ENCODE measurements around the gene ABCB9.
"Not testable (repeated sequence)": the region's sequence is repeated elsewhere in the genome, so short reads cannot be mapped to it uniquely, and the experiment has no call there.

Gene ABCB9

DNA sequence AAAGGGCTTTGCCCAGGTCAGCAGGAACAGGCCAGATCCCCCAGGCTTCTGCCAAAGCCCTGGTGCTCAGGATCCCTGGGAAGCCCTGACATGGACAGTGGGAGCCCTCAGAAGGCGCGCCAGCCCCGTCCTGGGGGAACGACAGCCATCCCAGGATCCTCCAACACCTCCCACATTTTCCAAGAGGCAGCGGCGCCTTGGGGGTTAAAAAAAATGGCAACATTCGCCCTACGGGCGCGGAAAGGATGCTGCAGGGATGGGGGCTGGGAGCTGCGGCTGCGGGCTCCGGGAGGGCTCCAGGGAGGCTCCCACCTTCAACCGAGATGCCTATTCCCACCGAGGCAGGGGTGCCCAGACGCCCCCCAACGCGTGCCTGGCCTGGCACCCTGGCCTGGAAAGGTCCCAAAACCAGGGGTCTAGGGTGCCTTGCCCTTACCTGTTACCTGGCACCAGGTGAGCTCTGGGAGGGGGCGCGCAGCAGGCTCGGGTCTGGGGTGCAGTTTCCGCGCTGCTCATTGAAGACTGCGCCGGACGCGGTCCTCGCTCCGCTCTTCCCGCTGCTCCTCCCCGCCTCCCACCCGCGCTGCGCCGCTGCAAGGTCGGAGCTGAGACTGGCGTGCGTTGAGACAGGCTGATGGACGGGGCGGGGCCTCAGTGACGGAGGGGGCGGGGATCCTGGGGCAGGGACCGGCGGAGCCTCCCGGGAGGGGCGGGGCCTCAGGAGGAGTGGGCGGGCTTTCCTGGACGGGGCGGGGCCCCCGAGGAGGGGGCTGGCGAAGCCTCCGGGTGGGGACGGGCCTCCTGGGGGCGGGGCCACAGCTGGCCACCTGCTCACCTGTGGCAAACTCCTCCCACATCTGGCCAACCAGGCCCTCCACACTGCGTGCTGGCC is at the start of gene ABCB9:
Gene ABCB9, minus strand, starts transcription at position 613 of the 892 bp plus-strand sequence. CDS start 6,228 bp downstream, outside the sequence.
- DNase-seq = peak; percentile 70 to 75

DNA sequence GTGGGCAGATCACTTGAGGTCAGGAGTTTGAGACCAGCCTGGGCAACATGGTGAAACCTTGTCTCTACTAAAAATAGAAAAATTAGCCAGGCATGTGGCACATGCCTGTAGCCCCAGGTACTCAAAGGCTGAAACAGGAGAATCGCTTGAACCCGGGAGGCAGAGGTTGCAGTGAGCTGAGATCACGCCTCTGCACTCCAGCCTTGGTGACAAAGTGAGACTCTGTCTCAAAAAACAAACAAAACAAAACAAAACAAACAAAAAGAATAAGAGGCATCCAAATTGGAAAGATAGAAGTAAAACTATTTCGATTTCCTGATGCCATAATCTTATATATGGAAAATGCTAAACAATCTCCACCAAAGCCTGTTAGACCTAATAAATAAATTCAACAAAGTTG is 48.2 kb upstream of the ABCB9 start:
- not testable (repeated sequence) for DNase-seq

GRCh38 chr12:123013185-123014095 is 47.2 kb upstream of the ABCB9 start:
- no peak for DNase-seq

DNA sequence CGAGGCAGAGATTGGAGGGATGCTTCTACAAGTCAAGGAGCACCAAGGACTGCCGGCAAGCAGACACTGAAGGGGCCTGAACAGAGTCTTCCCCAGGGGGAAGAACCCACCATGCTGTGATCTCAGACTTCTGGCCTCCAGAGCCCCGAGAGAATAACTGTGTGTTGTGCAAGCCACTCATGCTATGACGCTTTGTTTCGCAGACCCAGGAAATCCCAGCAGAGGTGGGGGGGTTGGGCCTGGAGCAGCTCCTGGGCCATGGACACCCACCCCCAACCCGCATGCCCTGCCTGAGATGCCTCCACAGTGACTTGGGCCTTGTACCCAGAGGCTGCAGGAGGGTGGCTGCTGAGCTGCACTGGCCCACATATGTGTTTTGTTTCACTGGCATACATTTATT is 45.4 kb upstream of the ABCB9 start:
- no peak for DNase-seq

DNA sequence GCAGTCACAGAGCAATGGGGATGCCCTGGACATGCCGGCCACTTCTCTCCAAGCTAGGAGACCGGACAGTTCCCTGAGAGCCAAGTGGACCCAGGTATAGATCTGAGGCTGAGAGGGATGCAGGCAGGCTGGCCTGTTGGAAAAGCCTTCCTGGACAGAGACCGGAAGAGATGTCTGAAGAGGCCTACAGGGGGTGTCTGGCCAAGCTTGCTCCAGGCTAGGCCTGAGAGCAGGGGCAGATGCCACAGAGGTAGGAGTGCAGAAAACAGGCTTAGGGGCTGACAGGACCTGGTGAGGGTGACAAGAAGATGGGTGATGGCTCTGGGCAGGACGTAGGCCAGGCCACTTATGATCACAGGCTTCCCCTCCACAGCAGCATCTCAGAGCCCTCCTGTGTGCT is 44.4 kb upstream of the ABCB9 start:
- DNase-seq = no peak

GRCh38 chr12:123010110-123010509 is 43.8 kb upstream of the ABCB9 start:
- no peak for DNase-seq

DNA sequence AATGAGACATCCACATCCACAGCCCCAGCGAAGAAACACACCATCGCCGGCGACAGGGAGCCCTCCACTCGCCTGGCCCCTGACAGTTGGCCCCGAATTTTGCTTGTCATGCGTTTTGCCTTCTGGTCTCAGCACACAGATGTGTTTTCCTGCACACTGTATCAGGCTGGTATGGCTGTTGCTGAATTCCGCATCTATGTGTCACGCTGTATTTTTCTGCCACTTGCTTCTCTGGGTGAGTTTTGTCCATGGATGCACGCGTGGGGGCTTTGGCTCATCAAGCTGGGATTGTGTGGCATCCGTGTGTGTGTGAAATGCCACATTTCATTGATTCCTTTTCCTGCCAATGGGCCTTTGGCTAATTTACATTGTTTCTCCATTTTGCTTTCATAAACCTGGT is 40.7 kb upstream of the ABCB9 start:
- DNase-seq = no peak

GRCh38 chr12:123005081-123005626 is 38.9 kb upstream of the ABCB9 start:
- DNase-seq = no peak

- no peak for DNase-seq
These were observed 38.0 kb upstream of the ABCB9 start for GRCh38 chr12:123004287-123004686.

GRCh38 chr12:123003257-123003656 is 37.0 kb upstream of the ABCB9 start:
- DNase-seq = no peak

DNA sequence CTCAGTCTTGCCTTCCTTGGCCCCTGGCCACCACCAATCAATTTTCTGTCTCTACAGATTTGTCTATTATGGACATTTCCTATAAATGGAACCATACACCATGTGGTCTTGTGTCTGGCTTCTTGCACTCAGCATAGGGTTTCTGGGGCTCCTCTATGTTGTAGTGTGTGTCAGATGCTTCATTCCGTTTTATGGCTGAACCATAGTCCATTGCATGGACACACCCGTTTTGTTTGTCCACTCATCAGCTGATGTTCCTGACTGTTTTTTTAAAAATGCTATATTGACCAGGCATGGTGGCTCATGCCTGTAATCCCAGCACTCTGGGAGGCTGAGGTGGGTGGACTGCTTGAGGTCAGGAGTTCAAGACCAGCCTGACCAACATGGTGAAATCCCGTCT is 35.2 kb upstream of the ABCB9 start:
- DNase-seq = no peak

- DNase-seq = no peak
These were observed 34.3 kb upstream of the ABCB9 start for GRCh38 chr12:123000578-123000977.

DNA sequence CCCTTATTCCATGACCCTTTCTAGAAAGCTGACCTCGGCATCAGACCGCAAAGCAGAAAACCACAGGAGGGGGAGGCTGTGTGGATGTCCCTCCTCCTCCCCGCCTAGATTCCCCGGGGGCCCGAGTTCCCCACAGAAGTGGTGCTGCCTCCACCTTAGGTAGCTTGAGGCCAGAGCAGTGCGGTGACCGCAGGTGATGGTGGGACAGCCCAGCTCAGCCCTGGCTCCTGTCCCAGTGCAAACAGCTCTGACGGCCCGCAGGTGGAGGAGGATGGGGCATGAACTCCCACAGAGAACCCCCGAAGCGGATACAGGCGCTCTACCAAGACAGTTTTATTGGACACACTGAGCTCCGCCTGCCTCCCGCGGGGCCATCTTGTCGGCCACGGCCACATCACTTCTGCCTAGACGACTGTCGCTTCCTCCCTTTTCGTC is 33.7 kb upstream of the ABCB9 start:
- no peak for DNase-seq

DNA sequence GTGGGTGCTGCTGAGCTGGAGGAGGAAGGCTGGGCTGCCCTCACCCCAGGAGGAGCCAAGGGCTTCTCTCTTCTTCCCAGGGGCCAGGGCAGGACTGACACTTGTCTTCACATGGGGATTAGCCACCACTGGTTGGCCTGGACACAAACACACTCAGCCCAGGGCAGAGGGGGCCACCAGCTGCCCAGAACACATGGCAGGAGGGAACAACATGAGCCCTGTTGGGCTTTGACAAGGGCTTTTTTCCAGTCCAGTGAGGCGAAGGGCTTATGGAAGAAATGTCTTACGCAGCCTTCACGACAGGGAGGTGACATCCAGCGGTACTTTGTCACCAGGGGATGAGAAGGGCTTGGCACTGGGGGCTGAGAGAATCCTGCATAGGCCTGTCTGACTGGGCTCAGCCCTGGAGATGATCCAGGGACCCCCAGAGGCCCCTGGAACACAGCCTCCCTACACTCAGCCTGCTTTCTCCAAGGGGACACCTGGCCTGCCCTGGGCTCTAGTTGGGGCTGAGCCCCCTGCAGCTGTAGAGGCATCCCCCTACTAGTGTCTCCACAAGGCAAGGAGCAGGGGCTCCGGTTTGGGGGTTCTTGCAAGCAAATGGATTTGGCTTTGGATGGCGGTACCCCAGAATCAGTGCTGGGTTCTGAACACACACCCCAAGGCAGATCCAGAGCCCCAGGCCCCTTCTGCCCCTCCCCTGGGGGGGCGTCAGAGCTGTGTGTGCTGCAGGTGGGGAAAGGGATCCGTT is 33.1 kb upstream of the ABCB9 start:
- DNase-seq = no peak

DNA sequence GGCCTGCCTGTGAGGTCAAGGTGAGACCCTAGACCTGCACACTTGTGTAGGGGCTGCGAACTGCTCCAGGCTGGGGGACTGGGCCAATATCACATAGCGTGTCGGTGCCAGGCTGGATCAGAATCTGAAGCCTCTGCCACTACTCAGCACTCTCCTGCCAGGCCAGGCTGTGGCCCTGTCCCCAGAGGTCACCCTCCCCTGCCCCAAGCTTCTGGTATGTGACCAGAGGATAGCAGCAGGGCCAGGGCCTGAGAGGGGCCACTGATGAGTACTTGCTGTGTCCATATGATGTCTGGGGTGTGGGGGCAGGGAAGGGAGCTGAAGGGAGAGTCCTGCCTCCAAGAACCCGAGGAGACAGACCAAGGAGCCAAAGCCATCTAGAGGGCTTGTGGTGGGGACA is 32.1 kb upstream of the ABCB9 start:
- no peak for DNase-seq

DNA sequence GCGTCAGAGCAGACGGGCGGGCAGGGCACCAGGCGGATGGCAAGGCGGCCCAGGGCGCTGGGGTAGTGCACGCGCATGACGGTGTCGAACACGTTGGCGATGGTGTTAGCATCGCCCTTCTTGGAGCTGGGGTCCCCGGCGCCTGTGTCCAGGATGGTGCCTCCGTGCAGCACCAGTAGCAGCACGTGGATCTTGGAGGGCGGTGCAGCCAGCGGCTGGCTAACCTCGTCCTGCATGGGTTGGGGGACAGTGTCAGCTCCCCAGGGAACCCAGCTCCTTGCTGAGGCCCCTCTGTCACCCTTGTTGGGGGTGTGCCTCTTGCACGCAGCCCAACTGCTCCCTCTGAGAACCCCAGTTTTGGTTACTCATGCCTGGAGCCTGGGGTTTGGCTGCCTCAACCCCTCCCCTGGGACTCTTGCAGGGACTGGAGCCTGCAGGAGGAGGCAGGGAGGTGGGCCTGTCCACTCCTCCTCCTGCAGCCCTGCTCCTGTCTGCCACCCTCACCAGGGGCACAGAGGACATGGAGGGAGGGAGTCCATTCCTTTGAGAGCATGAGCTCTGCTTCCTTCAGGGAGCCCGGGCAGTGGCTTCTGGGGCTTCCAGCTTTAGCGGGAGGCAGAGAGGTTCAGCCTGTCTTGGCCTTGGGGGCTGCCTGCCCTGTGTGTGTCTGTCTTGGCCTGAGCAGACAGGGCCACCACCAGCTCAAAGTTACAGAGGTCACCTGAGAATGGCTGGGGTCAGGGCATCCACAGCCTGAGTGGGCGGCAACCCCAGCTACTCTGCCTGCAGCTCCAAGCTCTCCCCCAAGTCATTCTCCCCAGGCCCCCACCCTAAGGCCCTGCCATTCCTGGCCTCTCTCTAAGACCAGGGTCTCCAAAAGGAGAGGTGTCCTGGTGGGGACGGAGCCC is 31.3 kb upstream of the ABCB9 start:
- DNase-seq = no peak

DNA sequence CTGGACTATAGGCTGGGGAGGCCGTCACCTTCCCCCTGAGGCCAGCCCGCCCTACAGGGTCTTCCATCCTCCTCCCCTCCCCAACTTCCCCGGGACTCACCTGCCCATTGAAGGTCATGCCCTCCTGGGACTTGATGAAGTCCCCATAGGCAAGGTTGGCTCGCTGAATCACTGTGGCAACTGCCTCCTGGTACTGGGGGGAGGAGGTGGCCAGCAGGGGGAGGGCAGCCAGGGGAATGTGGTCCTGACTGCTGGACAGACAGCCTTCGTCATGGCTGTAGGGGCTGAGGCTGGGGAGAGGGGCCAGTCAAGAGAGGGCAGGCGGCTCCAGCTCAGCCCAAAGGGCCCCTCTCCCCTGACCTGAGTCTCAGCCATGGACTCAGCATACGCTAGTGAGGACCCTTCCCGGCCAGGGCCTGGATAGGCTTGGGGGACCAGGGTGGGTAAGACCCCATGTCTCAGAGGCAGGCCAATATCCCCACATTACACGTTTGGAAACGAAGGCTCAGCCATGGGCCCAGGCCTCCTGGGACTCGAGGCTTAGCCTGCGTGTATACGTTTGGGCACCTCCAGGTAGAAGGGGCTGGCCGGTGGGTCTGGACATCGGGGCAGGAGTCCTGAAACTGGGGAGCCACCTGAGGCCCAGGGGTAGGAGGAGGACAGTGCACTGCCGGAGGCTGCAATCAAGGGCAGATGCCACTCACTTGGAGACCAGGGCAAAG is 30.5 kb upstream of the ABCB9 start:
- no peak for DNase-seq

- no peak for DNase-seq
These were observed 29.9 kb upstream of the ABCB9 start for GRCh38 chr12:122996188-122996601.

- DNase-seq = no peak
These were observed 29.4 kb upstream of the ABCB9 start for GRCh38 chr12:122995503-122996187.

Data from AML-193 (cell line).